NCI-H1092 treated with DMSO at 0.1 percent for 48 hours (cell line): ENCODE measurements around the gene TRIM34.
"Not testable (repeated sequence)": the region's sequence is repeated elsewhere in the genome, so short reads cannot be mapped to it uniquely, and the experiment has no call there.

Experiments used
- DNase-seq: peaks from one replicate; lab custom pipeline; 2025; lab: John Stamatoyannopoulos, UW

TRIM34 gene

DNA sequence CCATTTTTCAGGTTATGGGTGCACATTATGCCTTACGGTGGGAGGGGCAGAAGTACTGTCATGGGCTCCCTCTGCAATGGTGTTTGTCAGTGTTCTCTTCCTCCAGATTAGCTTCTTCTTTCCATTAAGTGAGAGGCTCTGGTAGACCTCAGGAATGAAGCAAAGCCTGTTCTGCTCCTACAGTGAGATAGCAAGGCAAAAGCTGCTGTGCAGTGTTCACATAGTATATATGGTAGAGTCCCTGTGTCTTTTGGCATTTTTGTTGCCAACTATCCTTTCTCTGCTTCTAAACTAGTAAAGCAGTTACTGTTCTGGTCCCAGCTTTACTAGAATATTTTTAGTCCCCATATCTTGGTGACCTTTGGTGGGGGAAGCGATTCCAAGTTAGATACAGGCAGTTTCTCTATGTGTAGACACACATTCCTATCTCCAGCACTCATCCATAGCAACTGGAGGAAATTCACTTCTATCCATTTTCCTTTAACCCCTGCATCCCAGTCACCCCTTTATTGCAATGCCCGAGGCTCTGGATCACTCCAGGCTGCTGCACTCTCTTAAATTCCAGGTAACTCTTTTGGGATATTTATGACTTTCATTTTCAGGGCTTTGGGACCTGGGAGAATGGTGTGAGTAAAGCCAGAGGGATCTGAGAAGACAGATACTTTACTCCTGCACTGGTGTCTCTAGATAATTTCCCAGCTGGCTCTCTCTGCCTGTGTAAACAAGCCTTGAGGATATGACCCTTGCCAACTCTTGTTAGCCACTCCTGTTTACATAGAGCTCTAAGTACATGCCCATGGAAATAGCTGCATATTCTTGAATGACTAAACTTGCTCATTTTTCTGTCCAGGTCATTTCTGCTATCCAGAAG lies 3.9 kb upstream of the TRIM34 start:
- no peak for DNase-seq

DNA sequence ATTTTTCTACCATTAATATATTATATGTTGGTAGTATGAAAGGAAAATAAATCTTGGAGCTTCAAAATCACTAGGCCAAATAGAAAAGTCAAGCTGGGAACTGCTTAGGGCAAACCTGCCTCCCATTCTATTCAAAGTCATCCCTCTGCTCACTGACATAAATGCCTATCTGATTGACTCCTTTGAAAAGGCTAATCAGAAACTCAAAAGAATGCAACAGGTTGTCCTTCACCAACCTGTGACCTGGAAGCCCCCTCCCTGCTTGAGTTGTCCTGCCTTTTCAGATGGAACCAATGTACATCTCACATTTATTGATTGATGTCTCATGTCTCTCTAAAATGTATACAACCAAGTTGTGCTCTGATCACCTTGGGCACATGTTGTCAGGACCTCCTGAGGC lies 3.2 kb upstream of the TRIM34 start:
- no peak for DNase-seq

DNA sequence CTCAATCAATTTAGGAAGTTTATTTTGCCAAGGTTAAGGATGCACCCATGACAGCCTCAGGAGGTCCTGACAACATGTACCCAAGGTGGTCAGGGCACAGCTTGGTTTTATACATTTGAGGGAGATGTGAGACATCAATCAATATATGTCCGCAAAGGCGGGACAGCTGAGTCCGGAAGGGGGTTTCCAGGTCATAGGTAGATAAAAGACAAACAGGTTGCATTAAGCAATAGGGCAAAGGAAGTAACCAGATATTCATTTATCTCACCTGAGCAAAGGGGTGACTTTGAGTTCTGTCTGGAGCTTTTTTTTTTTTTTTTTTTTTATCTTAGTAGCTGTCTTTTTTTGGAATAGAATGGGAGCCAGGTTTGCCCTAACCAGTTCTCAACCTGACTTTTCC lies 2.0 kb upstream of the TRIM34 start:
- no peak for DNase-seq

DNA sequence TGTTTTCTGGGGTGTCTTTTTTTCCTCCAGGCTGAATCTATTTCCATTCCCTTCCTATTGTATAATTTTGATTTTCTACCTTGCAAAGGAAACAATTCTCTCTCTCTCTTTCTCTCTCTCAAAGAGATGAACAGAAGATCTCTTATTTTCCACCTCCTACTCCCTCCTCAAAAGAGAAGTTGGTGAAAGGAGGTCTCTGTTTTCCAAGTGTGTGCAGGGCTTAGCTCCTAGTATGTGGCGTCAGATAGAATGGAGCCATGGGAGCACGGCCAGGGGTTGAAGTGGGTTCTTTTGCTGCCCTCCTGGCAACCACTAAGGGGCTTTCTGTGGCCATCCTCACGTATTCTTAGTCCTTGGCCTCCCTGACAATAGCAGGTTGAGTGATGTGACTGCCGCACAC lies 480 bp downstream of the TRIM34 start:
- DNase-seq = no peak

DNA sequence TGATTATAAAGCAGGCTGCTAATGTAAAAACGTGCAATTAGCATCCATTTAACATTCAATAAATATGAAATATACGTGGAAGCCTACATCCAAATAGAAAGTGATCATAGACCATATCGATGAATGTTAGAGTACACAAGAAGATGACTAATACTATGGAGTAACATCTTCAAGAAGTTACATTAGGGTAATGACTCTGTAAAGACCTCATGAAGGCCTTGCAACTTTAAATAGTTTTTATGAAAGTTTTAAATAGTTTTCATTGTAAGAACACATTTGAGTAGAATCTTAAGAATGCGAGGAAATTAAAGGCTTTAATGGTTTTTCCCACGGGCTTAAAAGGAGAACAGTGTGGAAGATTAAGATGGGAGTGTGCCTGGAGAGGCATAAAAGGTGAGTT lies 1.4 kb downstream of the TRIM34 start:
- no peak for DNase-seq

DNA sequence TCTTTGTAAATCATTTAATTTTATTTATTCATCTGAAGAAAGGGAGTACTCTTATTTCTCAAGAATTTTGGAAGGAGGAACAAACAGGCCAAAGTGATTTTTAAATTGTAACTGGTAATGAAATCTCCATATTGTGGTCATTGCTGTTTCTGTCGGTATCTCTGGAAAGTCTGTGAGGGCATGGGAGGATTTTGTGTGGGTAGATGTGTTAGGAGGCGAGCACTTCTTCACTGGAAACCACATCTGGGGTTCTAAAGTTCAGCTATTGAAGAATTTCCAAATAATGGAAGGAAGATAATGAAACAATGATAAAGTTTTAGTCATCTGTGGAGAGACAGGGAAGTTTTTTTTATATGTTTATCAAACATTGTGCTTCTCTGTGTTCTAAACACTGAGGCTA lies 6.6 kb downstream of the TRIM34 start:
- no peak for DNase-seq

DNA sequence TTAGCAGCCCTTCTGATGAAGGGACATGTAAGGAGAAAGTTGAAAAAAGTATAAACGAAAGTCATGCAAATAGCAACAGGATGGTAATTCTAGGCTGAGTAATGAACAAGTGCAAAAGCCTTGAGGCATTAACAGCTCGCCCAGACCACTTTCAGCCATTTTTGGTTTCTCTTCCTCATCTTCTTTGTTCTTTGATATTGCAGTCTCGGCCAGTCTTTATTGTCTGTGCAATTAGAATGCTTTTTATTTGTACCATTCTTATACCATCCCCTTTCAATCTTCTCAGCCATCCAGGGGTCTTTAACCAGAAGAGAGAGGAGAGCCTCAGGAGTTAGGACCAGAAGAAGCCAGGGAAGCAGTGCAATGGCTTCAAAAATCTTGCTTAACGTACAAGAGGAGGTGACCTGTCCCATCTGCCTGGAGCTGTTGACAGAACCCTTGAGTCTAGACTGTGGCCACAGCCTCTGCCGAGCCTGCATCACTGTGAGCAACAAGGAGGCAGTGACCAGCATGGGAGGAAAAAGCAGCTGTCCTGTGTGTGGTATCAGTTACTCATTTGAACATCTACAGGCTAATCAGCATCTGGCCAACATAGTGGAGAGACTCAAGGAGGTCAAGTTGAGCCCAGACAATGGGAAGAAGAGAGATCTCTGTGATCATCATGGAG lies 7.3 kb downstream of the TRIM34 start:
- no peak for DNase-seq

DNA sequence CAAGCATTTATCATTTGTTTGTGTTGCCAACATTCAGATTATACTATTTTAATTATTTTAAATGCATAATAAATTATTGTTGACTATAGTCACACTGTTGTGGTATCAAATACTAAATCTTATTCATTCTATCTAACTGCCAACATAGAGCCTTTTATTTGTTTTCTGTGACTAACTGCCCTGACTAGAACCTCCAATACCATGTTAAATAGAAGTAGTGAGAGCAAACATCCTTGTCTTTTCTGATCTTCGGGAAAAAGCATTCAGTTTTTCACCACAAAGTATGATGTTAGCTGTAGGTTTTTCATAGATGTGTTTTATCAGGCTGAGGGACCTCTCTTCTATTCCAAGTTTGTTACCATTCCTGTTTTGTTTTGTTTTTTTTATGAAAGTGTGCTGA lies 15.2 kb downstream of the TRIM34 start:
- no peak for DNase-seq

DNA sequence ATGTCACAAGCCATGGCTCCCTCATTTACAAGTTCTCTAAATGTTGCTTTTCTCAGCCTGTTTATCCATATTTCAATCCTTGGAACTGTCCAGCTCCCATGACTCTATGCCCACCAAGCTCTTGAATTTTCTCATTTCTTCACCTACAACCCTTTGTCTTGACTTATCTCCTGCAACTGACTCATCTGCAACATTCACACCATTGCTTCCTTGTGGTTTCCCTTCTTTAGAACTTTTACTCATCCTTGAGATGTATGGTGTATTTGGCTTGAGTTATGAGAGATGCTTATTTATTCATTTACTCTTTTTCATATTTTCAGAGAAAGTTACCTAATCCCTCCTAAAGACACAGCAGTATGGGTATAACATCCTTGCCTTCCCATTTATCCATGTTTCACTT lies 18.8 kb downstream of the TRIM34 start:
- DNase-seq = no peak

DNA sequence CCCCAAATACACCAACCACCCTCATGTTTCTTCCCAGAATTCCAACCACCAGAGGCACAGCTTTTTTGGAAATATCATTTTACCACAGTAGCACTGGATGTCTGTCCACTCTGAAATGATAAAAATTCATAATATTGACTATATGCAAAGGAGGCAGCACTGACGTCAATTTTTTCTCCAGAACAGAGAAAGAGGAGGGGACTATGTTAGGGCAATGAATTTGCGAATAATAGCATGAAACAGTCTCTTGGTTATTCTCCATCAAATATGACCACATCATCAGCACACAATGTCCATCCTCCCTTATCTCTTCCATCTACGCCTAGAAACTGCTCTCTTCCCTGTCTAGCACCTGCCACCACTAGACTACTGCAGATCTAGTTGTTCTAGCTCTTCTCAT lies 21.3 kb downstream of the TRIM34 start:
- no peak for DNase-seq

DNA sequence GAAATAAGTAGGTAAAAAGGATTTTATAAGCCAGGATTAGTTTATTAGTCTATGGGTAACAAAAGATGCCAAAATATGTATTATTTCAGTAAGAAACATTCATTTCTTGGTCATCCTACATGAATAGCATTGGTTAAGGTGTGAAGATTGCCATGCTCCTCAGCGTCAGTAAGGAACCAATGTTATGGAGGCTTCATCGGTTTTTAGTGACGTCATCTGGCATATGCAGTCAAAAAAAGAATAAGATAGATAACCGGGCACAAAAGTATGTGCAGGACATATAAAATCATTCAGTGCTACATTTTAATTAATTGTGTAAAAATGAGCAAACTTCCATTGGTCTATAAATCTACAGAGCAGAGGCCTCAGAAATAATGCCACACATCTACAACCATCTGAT lies 30.7 kb downstream of the TRIM34 start:
- DNase-seq = no peak

DNA sequence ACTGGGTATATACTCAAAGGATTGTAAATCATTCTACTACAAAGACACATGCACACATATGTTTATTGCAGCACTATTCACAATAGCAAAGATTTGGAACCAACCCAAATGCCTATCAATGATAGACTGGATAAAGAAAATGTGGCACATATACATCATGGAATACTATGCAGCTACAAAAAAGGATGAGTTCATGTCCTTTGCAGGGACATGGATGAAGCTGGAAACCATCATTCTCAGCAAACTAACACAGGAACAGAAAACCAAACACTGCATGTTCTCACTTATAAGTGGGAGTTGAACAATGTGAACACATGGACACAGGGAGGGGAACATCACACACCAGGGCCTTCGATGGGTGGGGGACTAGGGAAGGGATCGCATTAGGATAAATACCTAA lies 32.2 kb downstream of the TRIM34 start:
- not testable (repeated sequence) for DNase-seq

DNA sequence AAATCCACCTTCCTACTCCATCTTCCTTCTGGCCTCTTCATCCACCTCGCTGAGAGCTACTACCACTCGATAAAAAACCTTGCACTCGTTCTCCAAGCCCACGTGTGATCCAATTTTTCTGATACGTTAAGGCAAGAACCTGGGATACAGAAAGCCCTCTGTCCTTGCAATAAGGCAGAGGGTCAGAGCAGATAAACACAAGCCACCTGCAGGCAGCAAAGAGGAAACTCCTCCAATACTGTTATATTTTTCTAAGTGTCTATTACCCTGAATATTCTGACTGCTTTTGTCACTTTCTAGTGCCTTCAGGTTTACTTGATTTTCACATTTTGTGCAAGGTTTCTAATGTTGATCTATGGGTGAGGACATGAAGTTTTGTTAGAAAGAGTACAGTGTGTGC lies 33.5 kb downstream of the TRIM34 start:
- DNase-seq = no peak

DNA sequence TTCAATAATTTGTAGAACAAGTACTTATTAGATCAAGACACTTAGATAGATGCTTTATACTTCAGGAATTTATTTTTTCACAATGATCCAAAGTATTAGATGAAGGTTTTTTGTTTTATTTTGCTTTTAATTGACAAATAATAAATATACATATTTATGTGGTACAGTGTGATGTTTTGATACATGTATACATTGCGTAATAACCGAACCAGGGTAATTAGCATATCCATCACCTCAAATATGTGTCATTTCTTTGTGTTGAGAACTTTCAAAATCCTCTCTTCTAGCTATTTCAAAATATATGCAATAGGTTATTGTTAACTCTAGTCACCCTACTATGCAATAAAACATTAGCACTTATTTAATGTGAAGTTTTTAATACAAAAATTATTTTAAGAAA lies 38.7 kb downstream of the TRIM34 start:
- DNase-seq = no peak

DNA sequence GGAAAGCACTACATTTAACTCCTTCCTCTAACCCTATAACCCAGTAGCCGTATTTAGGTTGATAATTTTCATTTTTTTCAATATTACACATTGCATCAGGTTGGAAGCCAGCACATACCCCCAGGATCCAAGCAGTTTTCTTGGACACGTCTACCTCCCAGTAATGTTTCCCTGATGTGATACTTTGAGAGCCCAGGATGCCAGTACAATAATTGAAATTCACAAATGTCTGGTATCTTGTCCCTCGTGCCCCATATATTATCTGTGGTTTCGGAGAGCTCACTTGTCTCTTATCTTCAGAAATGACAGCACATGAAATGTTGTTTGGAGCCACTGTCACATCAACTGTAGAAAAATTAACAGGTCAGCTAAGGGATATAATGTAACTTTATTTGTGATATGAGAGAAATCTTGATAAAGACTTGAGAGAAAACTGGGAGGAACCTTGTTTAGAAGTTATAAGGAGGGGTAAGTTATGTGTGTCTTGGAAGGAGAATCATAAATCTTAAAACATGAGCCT lies 40.3 kb downstream of the TRIM34 start:
- no peak for DNase-seq

DNA sequence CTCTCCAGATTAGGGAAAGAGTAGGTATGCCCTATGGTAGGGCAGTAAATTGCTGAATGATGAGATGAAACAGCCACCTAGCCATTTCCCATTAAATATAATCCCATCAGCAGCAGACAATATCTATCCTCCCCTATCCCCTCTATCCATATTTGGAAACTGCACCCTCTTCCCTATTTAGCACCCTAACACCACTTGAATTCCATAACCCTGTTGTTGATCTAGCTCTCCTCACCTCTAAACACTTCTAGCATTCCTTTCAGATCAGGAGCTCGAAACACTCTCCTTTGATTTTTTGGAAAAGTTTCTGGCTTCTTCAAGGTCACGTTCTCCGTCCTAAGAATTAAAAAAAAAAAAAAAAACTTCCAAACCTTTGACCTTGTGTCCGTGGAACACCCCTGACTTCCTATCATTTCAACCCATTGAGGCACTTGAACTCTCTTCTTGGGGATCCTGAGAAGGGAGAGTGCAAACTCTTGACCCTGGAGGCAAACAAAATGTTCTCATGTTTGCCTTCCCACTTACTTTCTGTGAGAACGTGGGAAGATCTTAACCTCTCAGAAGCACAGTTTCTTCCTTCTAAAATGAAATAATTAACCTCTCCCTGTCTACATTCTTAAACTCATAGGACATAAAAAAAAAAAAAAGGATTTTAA lies 41.1 kb downstream of the TRIM34 start:
- no peak for DNase-seq

DNA sequence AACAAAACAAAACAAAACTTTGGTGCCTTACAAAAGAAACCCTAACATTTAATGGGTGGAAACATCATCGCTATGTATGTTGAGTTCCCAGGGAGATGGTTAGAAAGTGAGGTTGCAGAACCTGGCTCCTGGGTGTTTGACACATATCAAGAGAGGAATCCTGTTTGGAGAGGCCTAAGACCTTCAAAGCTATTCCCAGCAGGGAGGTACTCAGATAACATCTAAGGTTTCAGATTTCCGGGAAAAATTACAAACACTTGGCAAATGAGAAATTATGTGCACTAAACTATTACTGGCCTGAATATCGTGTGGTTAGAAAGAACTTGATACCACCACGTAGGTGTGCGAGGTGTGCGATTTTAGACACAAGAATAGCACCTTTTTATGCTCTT lies 41.6 kb downstream of the TRIM34 start:
- DNase-seq = no peak

DNA sequence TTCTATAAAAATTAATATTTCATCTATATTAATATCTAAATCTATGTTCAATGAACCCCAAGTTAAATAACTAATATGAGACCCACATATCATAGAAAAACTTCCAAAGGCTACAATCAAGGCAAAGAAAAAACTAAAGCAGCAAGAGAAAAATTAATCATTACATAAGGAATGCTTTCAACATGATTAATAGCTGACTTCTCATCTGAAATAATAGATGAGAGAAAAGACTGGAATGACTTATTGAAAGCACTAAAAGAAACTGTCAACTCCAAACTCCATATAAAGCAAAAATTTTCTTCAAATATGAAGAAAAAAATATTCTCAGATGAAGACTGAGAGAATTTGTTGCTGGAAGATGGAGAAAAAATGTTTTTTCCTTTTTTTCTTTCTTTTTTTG lies 47.0 kb downstream of the TRIM34 start:
- no peak for DNase-seq

DNA sequence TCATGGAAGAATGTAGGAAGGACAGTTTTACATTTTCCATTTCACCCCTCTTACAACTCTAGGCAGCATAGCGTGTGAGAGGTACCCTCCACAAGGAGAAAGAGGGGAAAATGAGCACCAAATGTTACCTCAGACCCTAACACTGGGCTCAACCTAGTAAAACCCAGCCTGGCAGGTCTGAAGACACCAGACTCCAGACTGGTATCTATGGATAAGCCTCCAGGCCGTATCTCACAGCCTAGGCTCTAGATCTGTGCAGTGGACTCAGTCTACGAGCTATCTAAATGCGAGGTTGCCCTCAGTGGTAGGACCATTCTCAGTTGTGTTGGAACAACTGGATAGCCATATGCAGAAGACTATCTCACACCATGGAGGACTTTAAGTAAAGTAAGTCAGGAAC lies 49.6 kb downstream of the TRIM34 start:
- no peak for DNase-seq

DNA sequence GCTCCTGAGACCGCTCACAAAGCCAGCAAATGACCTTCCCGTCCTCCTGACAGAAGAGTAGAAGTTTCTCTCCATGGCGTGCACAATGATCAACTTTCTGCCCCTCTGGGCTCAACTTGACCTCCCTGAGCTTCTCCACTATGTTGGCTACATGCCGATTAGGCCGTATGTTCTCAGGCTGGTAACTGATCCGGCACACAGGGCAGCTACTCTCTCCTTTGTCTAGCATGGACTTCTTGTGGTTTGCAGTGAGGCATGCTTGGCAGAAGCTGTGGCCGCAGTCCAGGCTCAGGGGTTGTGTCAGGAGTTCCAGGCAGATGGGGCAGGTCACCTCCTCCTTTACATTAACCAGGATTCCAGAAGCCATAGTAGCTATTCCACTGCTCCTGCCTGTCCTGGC lies 55.0 kb downstream of the TRIM34 start:
- no peak for DNase-seq

DNA sequence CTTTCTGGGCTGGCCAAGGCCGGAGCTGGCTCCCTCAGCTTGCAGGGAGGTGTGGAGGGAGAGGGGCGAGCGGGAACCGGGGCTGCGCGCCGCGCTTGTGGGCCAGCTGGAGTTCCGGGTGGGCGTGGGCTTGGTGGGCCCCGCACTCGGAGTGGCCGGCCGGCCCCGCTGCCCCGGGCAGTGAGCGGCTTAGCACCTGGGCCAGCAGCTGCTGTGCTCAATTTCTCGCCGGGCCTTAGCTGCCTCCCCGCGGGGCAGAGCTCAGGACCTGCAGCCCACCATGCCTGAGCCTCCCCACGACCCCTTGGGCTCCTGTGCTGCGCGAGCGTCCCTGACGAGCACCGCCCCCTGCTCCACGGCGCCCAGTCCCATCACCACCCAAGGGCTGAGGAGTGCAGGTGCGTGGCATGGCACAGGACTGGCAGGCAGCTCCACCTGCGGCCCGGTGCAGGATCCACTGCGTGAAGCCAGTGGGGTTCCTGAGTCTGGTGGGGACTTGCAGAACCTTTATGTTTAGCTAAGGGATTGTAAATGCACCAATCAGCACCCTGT lies 58.2 kb downstream of the TRIM34 start:
- DNase-seq = not testable (repeated sequence)

DNA sequence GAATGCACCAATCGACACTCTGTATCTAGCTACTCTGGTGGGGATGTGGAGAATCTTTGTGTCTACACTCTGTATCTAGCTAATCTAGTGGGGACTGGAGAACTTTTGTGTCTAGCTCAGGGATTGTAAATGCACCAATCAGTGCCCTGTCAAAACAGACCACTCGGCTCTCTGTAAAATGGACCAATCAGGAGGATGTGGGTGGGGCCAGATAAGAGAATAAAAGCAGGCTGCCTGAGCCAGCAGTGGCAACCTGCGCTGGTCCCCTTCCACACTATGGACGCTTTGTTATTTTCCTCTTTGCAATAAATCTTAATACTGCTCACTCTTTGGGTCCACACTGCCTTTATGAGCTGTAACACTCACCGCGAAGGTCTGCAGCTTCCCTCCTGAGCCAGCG lies 58.8 kb downstream of the TRIM34 start:
- not testable (repeated sequence) for DNase-seq
